Measurements from ENCODE around the gene HPS5. TPM values are rescaled to one million over a fixed set of nuclear protein-coding genes. Genes with fewer than 3 reads are reported as not detected.

Gene HPS5
- total RNA-seq, 1 experiment from 2014 or later, result 31.8 TPM

DNA sequence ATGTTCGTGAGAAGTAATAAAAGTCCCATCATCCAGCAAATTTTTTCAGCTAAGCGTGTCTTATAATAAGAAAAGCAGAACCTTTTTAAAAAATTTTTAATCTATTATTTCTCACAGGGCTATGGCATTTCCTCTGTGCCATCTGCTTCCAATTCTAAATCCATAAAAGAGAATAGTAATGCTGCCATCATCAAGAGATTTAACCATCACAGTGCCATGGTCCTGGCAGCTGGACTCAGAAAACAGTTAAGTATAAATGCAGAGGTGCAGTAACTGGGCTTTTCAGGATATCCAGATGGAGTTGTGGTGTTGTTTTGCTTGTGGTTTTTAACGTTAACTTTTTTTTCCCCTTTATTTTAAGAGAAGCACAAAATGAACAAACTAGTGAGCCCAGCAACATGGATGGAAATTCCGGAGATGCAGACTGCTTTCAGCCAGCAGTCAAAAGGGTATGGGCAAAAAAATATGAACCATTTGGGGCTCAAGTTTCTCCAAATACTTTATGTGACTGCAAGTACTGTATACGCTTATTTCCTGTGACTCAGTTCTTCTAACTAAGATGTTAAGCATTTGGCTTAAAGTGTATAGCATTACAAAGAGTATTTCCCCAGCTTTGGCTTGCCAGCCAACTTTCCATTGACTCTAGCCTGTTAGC, 25.7 kb upstream of the HPS5 start:
- DNase-seq (ENCODE audit: unreplicated experiment), result no peak
- intact Hi-C loops (cut with micrococcal nuclease), result no loop called here
- TF ChIP-seq, protein P1, sequence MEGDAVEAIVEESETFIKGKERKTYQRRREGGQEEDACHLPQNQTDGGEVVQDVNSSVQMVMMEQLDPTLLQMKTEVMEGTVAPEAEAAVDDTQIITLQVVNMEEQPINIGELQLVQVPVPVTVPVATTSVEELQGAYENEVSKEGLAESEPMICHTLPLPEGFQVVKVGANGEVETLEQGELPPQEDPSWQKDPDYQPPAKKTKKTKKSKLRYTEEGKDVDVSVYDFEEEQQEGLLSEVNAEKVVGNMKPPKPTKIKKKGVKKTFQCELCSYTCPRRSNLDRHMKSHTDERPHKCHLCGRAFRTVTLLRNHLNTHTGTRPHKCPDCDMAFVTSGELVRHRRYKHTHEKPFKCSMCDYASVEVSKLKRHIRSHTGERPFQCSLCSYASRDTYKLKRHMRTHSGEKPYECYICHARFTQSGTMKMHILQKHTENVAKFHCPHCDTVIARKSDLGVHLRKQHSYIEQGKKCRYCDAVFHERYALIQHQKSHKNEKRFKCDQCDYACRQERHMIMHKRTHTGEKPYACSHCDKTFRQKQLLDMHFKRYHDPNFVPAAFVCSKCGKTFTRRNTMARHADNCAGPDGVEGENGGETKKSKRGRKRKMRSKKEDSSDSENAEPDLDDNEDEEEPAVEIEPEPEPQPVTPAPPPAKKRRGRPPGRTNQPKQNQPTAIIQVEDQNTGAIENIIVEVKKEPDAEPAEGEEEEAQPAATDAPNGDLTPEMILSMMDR (IDR thresholded peaks at IDR 0.05; ENCODE audit: unreplicated experiment), result no peak
- ChIA-PET CTCF (interaction anchor here (0.9 to 1.0 kb wide), 2 partner anchors 13 to 17 kb away, joined by 3 to 4 read pairs; no protein-coding TSS in a partner anchor), POLR2A (interaction anchor here (0.7 kb wide), 1 partner anchor 19 kb away, joined by 3 read pairs; no protein-coding TSS in a partner anchor)
- Mint-ChIP-seq H3K4me3 (ENCODE audit: unreplicated experiment) (no peak overlapping the region), H3K9me3 (ENCODE audit: unreplicated experiment) (no peaks in the 10 kb centered on the region), H3K27ac (ENCODE audit: low read depth, unreplicated experiment) (no peak overlapping the region), H3K27me3 (ENCODE audit: insufficient read depth, unreplicated experiment) (no peaks in the 10 kb centered on the region), H3K4me1 (ENCODE audit: insufficient read depth, unreplicated experiment) (peaks cover 5% of the 10 kb centered on the region), H3K36me3 (ENCODE audit: insufficient read depth, unreplicated experiment) (peaks cover 98% of the 10 kb centered on the region)
- TSS peak; percentile 11 for BruUV-seq (replicated peaks)

DNA sequence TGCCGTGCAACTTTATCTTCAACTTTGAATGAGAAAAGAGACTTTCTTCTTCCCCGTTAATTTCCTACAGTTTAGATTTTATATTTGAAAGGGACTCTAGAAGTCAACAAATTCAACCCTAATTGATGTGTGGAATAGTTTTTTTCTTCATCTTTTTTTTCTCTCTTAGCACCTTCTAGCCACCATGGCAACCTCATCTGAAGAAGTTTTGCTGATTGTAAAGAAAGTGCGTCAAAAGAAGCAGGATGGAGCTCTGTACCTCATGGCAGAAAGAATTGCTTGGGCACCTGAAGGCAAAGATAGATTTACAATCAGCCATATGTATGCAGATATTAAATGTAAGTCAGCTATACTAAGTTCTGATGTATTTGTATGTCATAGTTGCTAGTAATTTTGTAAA, 11.0 kb upstream of the HPS5 start:
- BruUV-seq (replicated peaks), result no TSS peak
- DNase-seq (ENCODE audit: unreplicated experiment), result no peak
- Mint-ChIP-seq H3K9me3 (ENCODE audit: unreplicated experiment) (no peaks in the 10 kb centered on the region), H3K36me3 (ENCODE audit: insufficient read depth, unreplicated experiment) (peaks cover 80% of the 10 kb centered on the region), H3K27me3 (ENCODE audit: insufficient read depth, unreplicated experiment) (no peaks in the 10 kb centered on the region), H3K4me3 (ENCODE audit: unreplicated experiment) (no peak overlapping the region), H3K27ac (ENCODE audit: low read depth, unreplicated experiment) (no peak overlapping the region), H3K4me1 (ENCODE audit: insufficient read depth, unreplicated experiment) (peaks cover 18% of the 10 kb centered on the region)
- intact Hi-C loops (cut with micrococcal nuclease), result no loop called here
- POLR2A ChIA-PET, result interaction anchor here (0.6 to 0.7 kb wide), 3 partner anchors 28 to 726 kb away, joined by 3 to 5 read pairs (median 4); no protein-coding TSS in a partner anchor
- TF ChIP-seq, protein P1 (IDR thresholded peaks at IDR 0.05; ENCODE audit: unreplicated experiment), result no peak
- CTCF ChIA-PET, result no interaction called here

DNA sequence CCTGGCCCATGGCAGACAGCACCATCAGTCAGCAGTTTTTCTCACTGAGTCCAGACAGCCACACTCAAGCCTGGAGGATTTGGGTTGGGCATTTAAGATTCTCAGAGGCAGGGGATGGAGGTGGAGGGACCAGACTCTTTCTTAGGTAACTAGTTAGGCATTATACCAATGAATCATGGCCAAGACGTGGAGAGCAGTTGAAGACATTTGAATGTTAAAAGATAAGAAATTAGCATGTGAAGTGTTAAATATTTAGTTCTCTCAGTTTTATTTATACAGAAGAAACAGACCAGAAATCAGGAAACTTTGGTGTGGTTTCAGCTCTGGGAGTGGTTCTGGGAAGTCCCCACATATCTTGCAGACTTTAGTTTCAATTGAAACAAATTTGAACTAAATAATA, 10.4 kb upstream of the HPS5 start:
- Mint-ChIP-seq H3K9me3 (ENCODE audit: unreplicated experiment) (no peaks in the 10 kb centered on the region), H3K27me3 (ENCODE audit: insufficient read depth, unreplicated experiment) (no peaks in the 10 kb centered on the region), H3K4me3 (ENCODE audit: unreplicated experiment) (no peak overlapping the region), H3K4me1 (ENCODE audit: insufficient read depth, unreplicated experiment) (peaks cover 18% of the 10 kb centered on the region), H3K36me3 (ENCODE audit: insufficient read depth, unreplicated experiment) (peaks cover 77% of the 10 kb centered on the region), H3K27ac (ENCODE audit: low read depth, unreplicated experiment) (peak overlapping the region; percentile 9)
- TF ChIP-seq, protein P1 (IDR thresholded peaks at IDR 0.05; ENCODE audit: unreplicated experiment), result no peak
- CTCF ChIA-PET, result no interaction called here
- no peak for DNase-seq (ENCODE audit: unreplicated experiment)
- intact Hi-C loops (cut with micrococcal nuclease), result no loop called here
- BruUV-seq (replicated peaks), result no TSS peak
- POLR2A ChIA-PET, result interaction anchor here (0.6 kb wide), 1 partner anchor 29 kb away, joined by 3 read pairs; no protein-coding TSS in a partner anchor

DNA sequence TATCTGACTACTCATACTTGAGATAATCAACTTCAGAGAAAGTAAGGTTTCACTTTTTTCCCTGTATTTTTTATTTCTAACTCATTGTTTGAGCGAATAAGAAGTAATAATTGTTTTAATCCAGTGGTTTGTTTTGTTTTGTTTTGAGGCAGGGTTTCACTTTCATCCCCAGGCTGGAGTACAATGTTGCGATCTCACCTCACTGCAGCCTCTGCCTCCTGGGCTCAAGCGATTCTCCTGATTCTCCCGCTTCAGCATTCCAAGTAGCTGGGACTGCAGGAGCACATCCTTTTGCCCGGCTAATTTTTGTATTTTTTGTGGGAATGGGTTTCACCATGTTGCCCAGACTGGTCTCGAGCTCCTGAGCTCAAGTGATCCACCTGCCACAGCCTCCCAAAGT, 9.0 kb upstream of the HPS5 start:
- Mint-ChIP-seq H3K27me3 (ENCODE audit: insufficient read depth, unreplicated experiment) (no peaks in the 10 kb centered on the region), H3K27ac (ENCODE audit: low read depth, unreplicated experiment) (no peak overlapping the region), H3K4me3 (ENCODE audit: unreplicated experiment) (no peak overlapping the region), H3K36me3 (ENCODE audit: insufficient read depth, unreplicated experiment) (peaks cover 73% of the 10 kb centered on the region), H3K9me3 (ENCODE audit: unreplicated experiment) (no peaks in the 10 kb centered on the region), H3K4me1 (ENCODE audit: insufficient read depth, unreplicated experiment) (peaks cover 18% of the 10 kb centered on the region)
- intact Hi-C loops (cut with micrococcal nuclease), result no loop called here
- no peak for DNase-seq (ENCODE audit: unreplicated experiment)
- BruUV-seq (replicated peaks), result no TSS peak
- ChIA-PET POLR2A (interaction anchor here (0.9 to 2.2 kb wide), 5 partner anchors 9 to 196 kb away, joined by 3 to 9 read pairs (median 4); partner anchors contain the start of genes HPS5, LDHA and TSG101), CTCF (interaction anchor here (1.0 kb wide), 1 partner anchor 87 kb away, joined by 3 read pairs; no protein-coding TSS in a partner anchor)
- TF ChIP-seq, protein P1 (IDR thresholded peaks at IDR 0.05; ENCODE audit: unreplicated experiment), result no peak

All from MCF 10A (cell line).